Prostate gland (tissue), 2 donors: ENCODE data around the gene CDC7.

Source experiments
- POLR2A ChIP-seq: fragments of 450-650 bp; IDR thresholded peaks from one replicate; pipeline ENCODE4 v1.6.1; 2016; ENCODE audit warnings: antibody characterized with exemption, mild to moderate bottlenecking
- POLR2AphosphoS5 ChIP-seq: sonication (generic); formaldehyde crosslinking; IDR thresholded peaks from one replicate; pipeline ENCODE4 v1.6.1; 2017; ENCODE audit warnings: antibody characterized with exemption
- TF ChIP-seq, protein P1 (sequence below), 4 experiments: fragments of 200-600 bp in 2 of 4; fragments of 450-650 bp in 2 of 4; sonication (generic) in 2 of 4; IDR thresholded peaks; 1 replicate in 3 of 4; 2 replicates in 1 of 4; pipeline ENCODE4 v1.5.1; 2016 to 2019; ENCODE audit warnings: antibody characterized with exemption in 4 of 4, mild to moderate bottlenecking in 2 of 4, moderate library complexity in 2 of 4

DNA sequence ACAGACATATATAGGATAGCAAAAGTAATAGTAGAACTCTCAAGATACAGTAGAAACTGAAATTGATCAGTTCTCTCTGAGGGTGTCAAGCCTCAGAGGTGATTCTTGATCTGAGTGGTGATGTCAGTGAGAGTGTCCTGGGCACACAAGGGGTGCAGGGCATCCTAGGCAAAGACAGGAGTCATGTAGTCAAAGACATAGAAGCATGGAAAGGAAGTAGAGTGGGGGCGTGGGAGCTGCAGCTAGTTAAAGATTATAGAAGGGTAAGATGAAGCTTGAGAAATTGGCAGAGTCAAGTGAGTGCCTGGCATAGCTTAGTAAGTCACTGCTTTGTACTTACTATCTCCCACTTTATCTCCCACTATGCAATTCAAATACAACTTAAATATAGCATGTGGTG is 22.8 kb downstream of the CDC7 start:
- TF ChIP-seq, protein P1, sequence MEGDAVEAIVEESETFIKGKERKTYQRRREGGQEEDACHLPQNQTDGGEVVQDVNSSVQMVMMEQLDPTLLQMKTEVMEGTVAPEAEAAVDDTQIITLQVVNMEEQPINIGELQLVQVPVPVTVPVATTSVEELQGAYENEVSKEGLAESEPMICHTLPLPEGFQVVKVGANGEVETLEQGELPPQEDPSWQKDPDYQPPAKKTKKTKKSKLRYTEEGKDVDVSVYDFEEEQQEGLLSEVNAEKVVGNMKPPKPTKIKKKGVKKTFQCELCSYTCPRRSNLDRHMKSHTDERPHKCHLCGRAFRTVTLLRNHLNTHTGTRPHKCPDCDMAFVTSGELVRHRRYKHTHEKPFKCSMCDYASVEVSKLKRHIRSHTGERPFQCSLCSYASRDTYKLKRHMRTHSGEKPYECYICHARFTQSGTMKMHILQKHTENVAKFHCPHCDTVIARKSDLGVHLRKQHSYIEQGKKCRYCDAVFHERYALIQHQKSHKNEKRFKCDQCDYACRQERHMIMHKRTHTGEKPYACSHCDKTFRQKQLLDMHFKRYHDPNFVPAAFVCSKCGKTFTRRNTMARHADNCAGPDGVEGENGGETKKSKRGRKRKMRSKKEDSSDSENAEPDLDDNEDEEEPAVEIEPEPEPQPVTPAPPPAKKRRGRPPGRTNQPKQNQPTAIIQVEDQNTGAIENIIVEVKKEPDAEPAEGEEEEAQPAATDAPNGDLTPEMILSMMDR (IDR thresholded peaks at IDR 0.05) = no peak
- TF ChIP-seq POLR2AphosphoS5 = no peak
- no peak for TF ChIP-seq POLR2A
